ENCODE results near the gene HERC6.
"Not testable (repeated sequence)": the region's sequence is repeated elsewhere in the genome, so short reads cannot be mapped to it uniquely, and the experiment has no call there.

The HERC6 gene

GRCh38 chr4:88391703-88392102, 13.1 kb downstream of the HERC6 start:
- no peak for DNase-seq

DNA sequence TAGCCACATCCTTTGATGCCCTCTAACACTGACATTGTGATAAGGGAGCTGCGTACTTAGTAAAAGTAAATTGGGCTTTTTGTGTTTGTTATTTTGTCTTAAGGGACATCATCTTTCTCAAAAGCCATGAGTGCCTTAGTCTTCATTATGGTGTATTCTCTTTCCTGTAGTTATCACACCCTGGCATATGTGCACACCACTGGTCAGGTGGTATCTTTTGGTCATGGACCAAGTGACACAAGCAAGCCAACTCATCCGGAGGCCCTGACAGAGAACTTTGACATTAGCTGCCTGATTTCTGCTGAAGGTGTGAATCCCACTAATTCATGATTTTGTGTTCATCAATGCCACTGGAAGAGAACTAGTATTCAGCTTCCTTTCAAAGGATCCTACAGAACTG, 18.0 kb downstream of the HERC6 start:
- DNase-seq: no peak

GRCh38 chr4:88398381-88398780, 19.7 kb downstream of the HERC6 start:
- no peak for DNase-seq

- no peak for DNase-seq
Measured at GRCh38 chr4:88409206-88409605, 30.6 kb downstream of the HERC6 start.

DNA sequence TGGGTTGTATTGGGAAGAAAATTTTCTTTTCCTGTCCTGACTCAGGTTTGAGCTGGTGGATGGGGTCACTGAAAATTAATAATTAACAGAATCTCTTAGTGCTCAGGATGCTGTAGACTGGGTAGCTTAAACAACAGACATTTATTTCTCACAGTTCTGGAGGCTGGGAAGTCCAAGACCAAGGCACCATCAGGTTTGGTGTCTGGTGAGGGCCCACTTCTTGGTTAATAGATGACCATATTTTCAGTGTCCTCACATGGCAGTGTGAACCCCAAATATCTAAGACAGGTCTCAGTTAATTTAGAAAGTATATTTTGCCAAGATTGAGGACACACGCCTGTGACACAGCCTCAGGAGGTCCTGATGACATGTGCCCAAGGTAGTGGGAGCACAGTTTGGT, 31.1 kb downstream of the HERC6 start:
- peak; percentile 11 for DNase-seq

DNA sequence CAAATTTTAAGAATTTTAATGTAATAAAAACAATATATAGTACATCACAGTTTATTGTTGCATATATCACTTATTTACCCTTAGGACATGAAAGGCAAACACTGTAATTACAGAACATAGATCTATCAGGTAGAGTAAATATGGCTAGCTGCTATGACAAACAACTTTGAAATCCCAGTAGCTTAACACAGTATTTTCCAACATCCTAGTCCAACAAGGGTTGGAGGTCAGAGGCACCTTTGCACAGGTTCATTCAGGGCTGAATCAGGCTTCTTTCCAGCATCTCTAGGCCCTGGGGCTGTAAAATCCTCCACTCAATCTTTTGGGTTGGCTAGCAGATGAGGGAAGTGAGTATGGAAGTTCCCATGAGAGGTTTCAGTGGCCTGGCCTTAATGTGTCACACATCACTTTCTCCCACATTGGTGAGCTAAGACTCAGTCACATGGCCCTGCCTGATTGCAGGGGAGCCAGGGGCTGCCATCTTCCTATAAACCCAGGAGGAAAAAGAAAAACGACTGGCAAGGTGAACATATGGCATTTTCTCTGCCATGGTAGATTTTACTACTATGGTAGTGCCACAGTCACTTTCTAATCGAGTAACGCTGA, 32.9 kb downstream of the HERC6 start:
- peak; percentile 0 for DNase-seq

- no peak for DNase-seq
Measured at GRCh38 chr4:88413801-88414200, 35.1 kb downstream of the HERC6 start.

DNA sequence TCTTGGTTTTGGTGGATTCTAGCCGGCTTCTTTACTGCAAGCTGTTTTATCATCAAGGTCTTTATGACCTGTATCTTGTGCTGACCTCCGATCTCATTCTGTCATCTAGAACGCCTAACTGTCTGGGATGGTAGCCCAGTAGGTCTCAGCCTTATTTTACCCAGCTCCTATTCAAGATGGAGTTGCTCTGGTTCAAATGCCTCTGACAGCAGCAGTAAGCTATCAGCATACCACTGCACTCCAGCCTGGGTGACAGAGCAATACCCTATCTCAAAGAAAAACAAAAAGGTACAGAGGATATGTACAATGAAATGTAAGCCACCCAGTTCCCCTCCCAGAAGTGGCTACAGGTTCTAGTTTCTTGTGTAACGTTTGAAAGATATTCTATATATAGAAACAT, 36.1 kb downstream of the HERC6 start:
- no peak for DNase-seq

DNA sequence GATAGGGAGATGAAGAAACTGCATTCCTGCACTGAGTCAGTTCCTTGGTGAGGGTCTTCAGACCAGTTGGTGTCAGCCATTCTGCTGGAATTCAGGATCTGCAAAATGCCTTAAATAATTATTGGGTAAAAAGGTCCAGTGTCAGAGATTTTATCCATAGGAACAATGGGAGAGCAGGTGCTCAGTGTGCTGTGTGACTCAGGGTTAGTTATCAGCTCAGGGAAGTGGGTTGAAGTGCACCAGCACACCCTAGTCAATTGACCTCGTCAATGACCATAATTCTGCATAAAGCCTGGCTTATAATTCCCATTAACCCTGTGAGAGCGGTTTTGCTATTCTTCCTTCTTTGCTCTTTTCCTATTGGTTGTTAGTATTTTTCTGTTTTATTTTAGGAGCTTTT, 37.3 kb downstream of the HERC6 start:
- peak; percentile 3 for DNase-seq

GRCh38 chr4:88418411-88418810, 39.8 kb downstream of the HERC6 start:
- DNase-seq: no peak

- DNase-seq: no peak
Measured at GRCh38 chr4:88419874-88420273, 41.2 kb downstream of the HERC6 start.

DNA sequence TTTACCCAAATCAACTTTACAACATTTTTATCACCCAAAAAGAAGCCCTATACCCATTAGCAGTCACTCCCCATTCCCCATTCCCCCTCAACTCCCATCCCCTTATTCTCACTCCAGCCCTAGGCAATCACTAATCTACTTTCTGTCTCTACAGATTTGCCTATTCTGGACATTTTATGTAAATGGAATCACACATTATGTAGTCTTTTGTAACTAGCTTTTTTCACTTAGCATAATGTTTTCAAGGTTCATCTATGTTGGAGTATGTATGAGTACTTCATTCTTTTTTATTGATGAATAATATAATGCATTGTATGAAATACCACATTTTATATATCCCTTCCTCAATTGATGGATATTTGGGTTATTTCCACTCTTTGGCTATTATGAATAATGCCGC, 42.2 kb downstream of the HERC6 start:
- DNase-seq: no peak

GRCh38 chr4:88422403-88422802, 43.8 kb downstream of the HERC6 start:
- no peak for DNase-seq

GRCh38 chr4:88429401-88429800, 50.7 kb downstream of the HERC6 start:
- DNase-seq: no peak

DNA sequence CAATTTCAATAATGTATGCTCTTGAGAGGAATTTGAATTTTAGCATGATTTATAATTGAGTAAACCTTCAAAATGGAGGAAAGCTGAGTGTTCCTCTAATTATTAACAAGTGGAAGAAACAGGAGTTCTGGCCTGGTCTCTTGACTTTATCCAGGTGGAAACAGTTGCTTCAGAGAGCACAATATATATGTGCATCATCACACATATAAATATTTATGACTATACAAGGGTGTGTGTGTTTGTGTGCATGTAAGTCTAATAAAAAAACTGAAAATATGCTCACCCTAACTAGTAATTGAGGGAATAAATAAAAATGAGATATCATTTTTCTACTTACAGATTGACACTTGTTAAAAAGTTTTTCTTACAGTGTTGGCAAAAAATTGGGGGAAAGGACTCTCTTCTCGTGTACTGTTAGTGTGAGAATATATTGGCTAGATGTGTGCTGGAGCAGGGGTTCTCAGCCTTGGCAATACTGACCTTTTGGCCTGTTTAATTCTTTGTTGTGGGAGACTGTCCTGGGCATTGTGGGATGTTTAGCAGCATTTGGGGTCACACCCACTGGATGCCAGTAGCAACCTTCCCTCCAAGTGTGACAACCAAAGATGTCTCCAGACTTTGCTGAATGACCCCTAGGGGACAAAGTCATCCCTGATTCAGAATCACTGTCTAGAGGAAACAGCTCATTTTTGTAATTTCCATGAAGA, 57.5 kb downstream of the HERC6 start:
- DNase-seq: no peak

- not testable (repeated sequence) for DNase-seq
Measured at GRCh38 chr4:88437873-88438272, 59.2 kb downstream of the HERC6 start.

- no peak for DNase-seq
Measured at GRCh38 chr4:88439161-88439760, 60.6 kb downstream of the HERC6 start.

DNA sequence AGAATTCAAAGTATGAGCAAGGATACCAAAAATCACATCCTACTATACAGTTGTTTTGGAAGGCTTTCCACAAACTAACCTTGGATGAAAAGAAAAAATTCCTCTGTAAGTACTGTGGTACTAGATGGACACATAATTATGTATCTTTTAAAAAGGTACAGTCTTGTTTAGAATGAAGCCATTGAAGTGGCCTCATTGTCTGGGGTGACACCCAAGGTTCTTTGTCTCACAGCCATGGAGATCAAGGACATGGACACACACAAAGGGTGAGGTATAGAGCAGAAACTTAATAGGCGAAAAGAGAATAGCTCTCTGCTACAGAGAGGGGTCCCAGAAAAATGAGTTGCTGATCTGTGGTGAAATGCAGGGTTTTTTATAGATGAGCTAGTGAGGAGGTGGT, 61.5 kb downstream of the HERC6 start:
- DNase-seq: no peak

DNA sequence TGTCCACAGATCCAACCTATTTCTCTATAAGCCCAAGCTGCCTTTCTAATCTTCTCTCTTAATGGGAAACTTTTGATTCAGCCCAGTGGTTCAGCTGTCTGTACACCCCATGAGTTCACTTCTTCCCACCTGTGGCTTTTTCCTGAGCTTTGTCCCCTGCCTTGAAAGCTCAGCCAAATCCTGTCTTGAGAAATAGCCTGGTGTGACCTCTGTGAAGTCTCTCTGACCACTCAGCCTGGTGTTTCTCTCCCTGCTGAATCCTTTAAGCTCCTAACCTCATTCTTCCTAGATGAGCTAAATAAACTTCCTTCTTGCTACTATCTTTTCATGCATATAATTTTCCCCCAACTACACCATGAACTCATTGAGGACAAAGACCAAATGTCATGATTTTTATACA, 63.0 kb downstream of the HERC6 start:
- DNase-seq: no peak

- DNase-seq: peak; percentile 8
Measured at GRCh38 chr4:88442689-88443191, 64.1 kb downstream of the HERC6 start.

DNA sequence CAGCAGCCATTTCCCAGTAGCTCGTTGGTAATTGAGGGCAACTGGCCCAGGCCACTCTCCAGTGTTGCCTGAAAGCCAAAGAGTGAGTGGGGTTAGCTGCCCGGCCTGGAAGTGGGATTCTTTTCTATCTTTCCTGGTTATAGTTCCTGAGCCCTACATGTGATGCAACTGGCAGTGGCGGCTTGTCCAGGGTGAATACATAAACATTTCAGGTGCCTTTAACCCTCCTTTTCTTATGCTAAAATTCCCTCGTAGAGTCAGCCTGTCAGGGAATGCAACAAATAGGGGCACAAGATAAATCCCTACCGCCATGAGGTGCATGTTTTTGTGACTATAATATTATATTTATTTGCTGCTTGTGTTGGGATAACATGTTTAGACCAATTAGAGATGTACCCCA, 64.8 kb downstream of the HERC6 start:
- DNase-seq: no peak

DNA sequence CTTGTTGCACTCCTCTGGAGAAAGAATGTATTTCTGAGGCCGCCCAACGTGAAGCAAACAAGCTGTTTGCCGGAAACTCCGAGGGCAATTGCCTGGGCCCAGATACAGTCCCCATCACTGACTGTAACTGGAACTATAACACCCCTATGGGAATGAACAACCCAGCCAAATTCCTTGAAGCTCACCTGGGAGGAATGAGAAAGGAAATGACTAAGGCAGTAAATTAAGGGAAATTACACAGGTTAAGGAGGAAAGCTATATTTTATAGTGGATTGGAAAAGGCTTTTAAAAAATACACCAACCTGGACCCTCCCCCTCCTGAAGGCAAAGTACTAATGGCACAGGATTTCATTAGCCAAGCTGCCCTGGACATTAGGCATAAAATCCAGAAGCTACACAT, 66.6 kb downstream of the HERC6 start:
- DNase-seq: no peak

GRCh38 chr4:88446124-88446523, 67.5 kb downstream of the HERC6 start:
- no peak for DNase-seq

GRCh38 chr4:88447371-88448095, 68.9 kb downstream of the HERC6 start:
- DNase-seq: no peak
